ENCODE data around the gene MTERF4. TPM values are rescaled to one million over a fixed set of nuclear protein-coding genes. Genes with fewer than 3 reads are reported as not detected.

The MTERF4 gene
- total and polyA plus RNA-seq, 2 of the 4 experiments (the other 2 are of a cell fraction), result 26.6 to 33.3 TPM

GRCh38 chr2:241126771-241127202 lies 24.7 kb upstream of the MTERF4 start:
- DNase-seq, result no peak
- Histone ChIP-seq H3K56ac (ENCODE audit: extremely low read depth, insufficient read depth, low read length) (no peak overlapping the region), H4K91ac (ENCODE audit: insufficient read depth, low read depth, low read length) (no peak overlapping the region), H3K23ac (ENCODE audit: low read depth, low read length) (no peak overlapping the region), H3K27ac (ENCODE audit: insufficient read depth, low read length) (no peak overlapping the region), H3K14ac (replicated peaks; ENCODE audit: low read depth, low read length) (no peak overlapping the region), H2BK5ac (ENCODE audit: low read depth, low read length, poor library complexity, severe bottlenecking) (no peak overlapping the region), H3K9me1 (ENCODE audit: insufficient read depth, low read length) (peaks cover 3% of the 10 kb centered on the region; the same call in 1 of the 2 replicates), H4K20me1 (ENCODE audit: insufficient read depth, low read length) (no peaks in the 10 kb centered on the region), H4K8ac (ENCODE audit: low read depth in 2 of 2, low read length in 2 of 2) (no peak overlapping the region), H3K9me3 (ENCODE audit: control insufficient read depth, insufficient read depth, low read length) (no peaks in the 10 kb centered on the region), H2BK120ac (ENCODE audit: low read depth, low read length) (no peak overlapping the region), H3K4me1 (ENCODE audit: control insufficient read depth, insufficient read depth, low read length) (no peaks in the 10 kb centered on the region), H4K5ac (ENCODE audit: low read depth, low read length) (no peak overlapping the region), H3K27me3 (ENCODE audit: control insufficient read depth, insufficient read depth, low read length) (no peaks in the 10 kb centered on the region), H3K18ac (ENCODE audit: low read depth, low read length) (no peak overlapping the region), H2AK9ac (replicated peaks; ENCODE audit: low read depth, low read length, poor library complexity) (no peak overlapping the region), H2AK5ac (ENCODE audit: low read depth, low read length) (no peak overlapping the region), H2BK15ac (ENCODE audit: low read depth, low read length) (no peak overlapping the region), H2AFZ (replicated peaks; ENCODE audit: low read length, poor library complexity) (no peak overlapping the region), H3K79me1 (ENCODE audit: low read depth in 1 of 2, low read length in 2 of 2) (no peaks in the 10 kb centered on the region), H3K36me3 (ENCODE audit: control insufficient read depth, insufficient read depth, low read length) (peaks cover 9% of the 10 kb centered on the region), H3K9ac (ENCODE audit: low read depth, low read length) (no peak overlapping the region), H2BK20ac (ENCODE audit: low read depth, low read length) (no peak overlapping the region), H3K4me2 (ENCODE audit: low read depth, low read length) (no peak overlapping the region), H3K4me3 (ENCODE audit: insufficient read depth, low read depth, low read length) (no peak overlapping the region), H3K4ac (ENCODE audit: low read depth, low read length) (no peak overlapping the region)
- TF ChIP-seq USF2 (IDR thresholded peaks at IDR 0.05; ENCODE audit: low read depth, low read length) (no peak), SMC3 (IDR thresholded peaks at IDR 0.05; ENCODE audit: low read depth, low read length) (no peak)
- ChIA-PET POLR2A (ENCODE audit: unreplicated experiment) (no interaction called here), CTCF (interaction anchor here (1.7 kb wide), 1 partner anchor 10 kb away, joined by 4 read pairs; no protein-coding TSS in a partner anchor)
- WGBS, 2 experiments (ENCODE audit: extremely low coverage in 2 of 2, insufficient read length in 1 of 2), result 95% methylated on average over 13 of the region's 18 CpGs; no CpG with 5 or more reads in 1 of the 2 experiments
- in situ Hi-C loops (cut with MboI; ENCODE audit: low sequenced_read_pairs), result no loop called here
- intact Hi-C loops (cut with micrococcal nuclease), result no loop called here
- no TSS peak for BruUV-seq (replicated peaks)
- dilution Hi-C loops (cut with HindIII; ENCODE audit: low sequenced_read_pairs, unreplicated experiment), result no loop called here
- no peak for ATAC-seq (ENCODE audit: low read depth)

Data from IMR-90 (cell line).